GM12878 (cell line): ENCODE data around the gene ACOT4. TPM values are rescaled to one million over a fixed set of nuclear protein-coding genes. Genes with fewer than 3 reads are reported as not detected.
"Not testable (repeated sequence)": the region's sequence is repeated elsewhere in the genome, so short reads cannot be mapped to it uniquely, and the experiment has no call there.

Experiments
- ATAC-seq: fragments of 200-7000 bp; cut with Tn5 transposase; 3 replicates; pipeline ENCODE4 v1.9.1; 2020; ENCODE audit warnings: mild to moderate bottlenecking, moderate library complexity
- BruUV-seq: library from RNA; stranded (reverse); fragments of 400-500 nt; replicated peaks from 2 replicates; lab custom pipeline; 2021; lab: Mats Ljungman, UMichigan
- CTCF ChIA-PET: fragments of 300-600 bp; sonication (Branson Sonifier 250); formaldehyde crosslinking; extraction: SDS; loops from one replicate; lab custom pipeline; 2021; ENCODE audit warnings: inconsistent platforms; lab: Yijun Ruan, JAX
- POLR2A ChIA-PET: fragments of 350-600 bp; formaldehyde crosslinking; extraction: SDS; loops from one replicate; lab custom pipeline; 2021; ENCODE audit warnings: inconsistent platforms; lab: Charles Lee
- RAD21 ChIA-PET: fragments of 300-600 bp; sonication (Branson Sonifier 250); formaldehyde crosslinking; loops from one replicate; lab custom pipeline; 2023; ENCODE audit warnings: antibody characterized with exemption; ENCODE audit not compliant: unreplicated experiment; lab: Charles Lee
- SMC1A ChIA-PET: fragments of 300-600 bp; sonication (Branson Sonifier 250); formaldehyde crosslinking; loops from one replicate; lab custom pipeline; 2023; ENCODE audit not compliant: unreplicated experiment, uncharacterized antibody; lab: Charles Lee
- DNase-seq: peaks from one replicate; pipeline ENCODE4 v3.0.0-alpha.2; 2011; ENCODE audit warnings: low read depth, low spot score
- FAIRE-seq: peaks from 3 replicates; lab custom pipeline; 2011; peaks lifted over from hg19 to GRCh38; lab: Jason Lieb, UNC
- H2AFZ ChIP-seq: 2 replicates; pipeline ENCODE4 v1.6.0; 2011; ENCODE audit warnings: low read depth, low read length, control low read depth; ENCODE audit not compliant: control insufficient read depth
- H3K27ac ChIP-seq: 2 replicates; pipeline ENCODE4 v1.5.1; 2011; ENCODE audit warnings: control low read depth; ENCODE audit not compliant: control insufficient read depth, insufficient read depth
- H3K27me3 ChIP-seq, 2 experiments: replicated peaks in 1 of 2; 2 replicates each; pipeline versions ENCODE4 v1.6.0 to v1.6.1; 2011; ENCODE audit warnings: low read length in 1 of 2; ENCODE audit not compliant: control insufficient read depth in 2 of 2, insufficient read depth in 2 of 2
- H3K36me3 ChIP-seq, 2 experiments: 2 replicates each; pipeline ENCODE4 v1.5.1; 2011; ENCODE audit warnings: low read length in 1 of 2; ENCODE audit not compliant: control insufficient read depth in 2 of 2, insufficient read depth in 2 of 2
- H3K4me1 ChIP-seq: 2 replicates; pipeline ENCODE4 v1.6.1; 2011; ENCODE audit warnings: mild to moderate bottlenecking, low read length, moderate library complexity, mixed read lengths; ENCODE audit not compliant: control insufficient read depth, insufficient read depth
- H3K4me2 ChIP-seq: 2 replicates; pipeline ENCODE4 v1.6.0; 2011; ENCODE audit warnings: control low read depth; ENCODE audit not compliant: control insufficient read depth, insufficient read depth
- H3K4me3 ChIP-seq: fragments of 200-600 bp; sonication (generic); 2 replicates; pipeline ENCODE4 v1.5.1; 2016
- H3K79me2 ChIP-seq: 2 replicates; pipeline ENCODE4 v1.6.0; 2011; ENCODE audit warnings: low read length; ENCODE audit not compliant: control insufficient read depth, insufficient read depth
- H3K9ac ChIP-seq: 2 replicates; pipeline ENCODE4 v1.8.0; 2011; ENCODE audit warnings: low read length, control low read depth, mixed read lengths; ENCODE audit not compliant: control insufficient read depth, insufficient read depth
- H3K9me3 ChIP-seq: replicated peaks from 3 replicates; pipeline ENCODE4 v1.5.1; 2011; ENCODE audit warnings: mild to moderate bottlenecking, low read length; ENCODE audit not compliant: control insufficient read depth, insufficient read depth
- H4K20me1 ChIP-seq: 2 replicates; pipeline ENCODE4 v1.6.0; 2011; ENCODE audit not compliant: control insufficient read depth, insufficient read depth
- BHLHE40 ChIP-seq, 2 experiments: fragments of 450-650 bp in 1 of 2; IDR thresholded peaks; 2 replicates each; pipeline ENCODE4 v1.6.1; 2011 to 2017; ENCODE audit warnings: low read depth in 2 of 2, borderline replicate concordance in 1 of 2, improper control_type of control experiment in 1 of 2, low read length in 1 of 2, mild to moderate bottlenecking in 1 of 2
- CREM ChIP-seq: IDR thresholded peaks from 2 replicates; pipeline ENCODE4 v1.6.1; 2014; ENCODE audit warnings: antibody characterized with exemption, low read depth
- LARP7 ChIP-seq: fragments of 450-650 bp; IDR thresholded peaks from 2 replicates; pipeline ENCODE4 v1.6.1; 2017; ENCODE audit warnings: mild to moderate bottlenecking
- MEF2A ChIP-seq: IDR thresholded peaks from 2 replicates; pipeline ENCODE4 v1.6.1; 2011; ENCODE audit warnings: low read depth, mild to moderate bottlenecking, low read length, moderate library complexity; ENCODE audit not compliant: insufficient read depth
- POLR2AphosphoS2 ChIP-seq: IDR thresholded peaks from 2 replicates; pipeline ENCODE4 v1.6.1; 2011; ENCODE audit warnings: low read depth, mild to moderate bottlenecking, low read length, improper control_type of control experiment, moderate library complexity
- RELA ChIP-seq: fragments of 450-650 bp; IDR thresholded peaks from 2 replicates; pipeline ENCODE4 v1.8.0; 2014; ENCODE audit warnings: borderline replicate concordance; ENCODE audit not compliant: partially characterized antibody
- SREBF2 ChIP-seq: IDR thresholded peaks from 2 replicates; pipeline ENCODE4 v1.6.1; 2012; ENCODE audit warnings: mild to moderate bottlenecking, low read length
- WGBS: methylation state at CpG from one replicate; pipeline ENCODE4 v1.1.6; 2016; ENCODE audit warnings: low lambda C conversion rate; ENCODE audit not compliant: insufficient replicate concordance, insufficient coverage; ENCODE audit errors: missing lambda C conversion rate; 5-methylcytosine and 5-hydroxymethylcytosine counted together
- in situ Hi-C: fragments of 300-500 bp; cut with MboI; formaldehyde crosslinking; loops from 9 replicates; pipeline ENCODE4 v1.14.3; 2018; ENCODE audit warnings: mixed read lengths
- intact Hi-C: fragments of 100-400 bp; cut with micrococcal nuclease; formaldehyde crosslinking; loops from one replicate; pipeline ENCODE4 v1.14.2; 2022; ENCODE audit not compliant: unreplicated experiment
- polyA plus RNA-seq, 11 experiments: library from polyadenylated mRNA; depleted of rRNA in 4 of 11; unstranded in 6 of 11; stranded (reverse) in 5 of 11; fragments of >200 nt; fragmentation: Nextera tagmentation in 4 of 11; fragmentation: Illumina TruSeq in 1 of 11; extraction: Ambion mirVana in 4 of 11; extraction: Trizol in 1 of 11; gene quantifications; 1 replicate in 1 of 11; 2 replicates in 10 of 11; pipeline versions ENCODE4 v1.2.1 to v1.2.3, GENCODE V29; 2011 to 2016; ENCODE audit warnings: inconsistent platforms in 2 of 11, missing spikeins in 2 of 11, low read depth in 1 of 11
- total RNA-seq, 4 experiments: library from RNA; depleted of rRNA in 3 of 4; stranded (reverse); fragments of >200 nt in 3 of 4; fragmentation: Illumina TruSeq in 1 of 4; extraction: Trizol in 1 of 4; gene quantifications; 2 replicates each; pipeline versions ENCODE4 v1.2.1 to v1.2.3, GENCODE V29; 2013 to 2021
- TF ChIP-seq, protein P1 (sequence below): fragments of 450-650 bp; IDR thresholded peaks from 2 replicates; pipeline ENCODE4 v1.6.1; 2016; ENCODE audit warnings: mild to moderate bottlenecking

The ACOT4 gene
- total and polyA plus RNA-seq, 10 of the 15 experiments (the other 5 are each of a cell fraction or from before 2014, with no cell fraction given), result 0.68 to 3.8 (median 2.0) TPM

DNA sequence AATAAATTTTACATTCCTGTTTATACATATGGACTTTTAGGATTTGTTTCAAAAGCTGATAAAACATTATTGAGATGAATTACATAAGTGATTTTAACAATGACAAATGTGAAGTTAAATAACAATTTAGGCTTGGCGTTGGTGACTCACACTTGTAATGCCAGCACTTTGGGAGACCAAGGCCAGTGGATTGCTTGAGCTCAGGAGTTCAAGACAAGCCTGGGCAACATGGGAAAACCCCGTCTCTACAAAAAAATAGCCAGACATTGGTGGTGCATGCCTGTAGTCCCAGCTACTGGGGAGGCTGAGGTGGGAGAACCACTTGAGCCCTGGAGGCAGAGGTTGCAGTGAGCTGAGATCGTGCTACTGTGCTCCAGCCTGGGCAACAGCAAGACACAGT, 15.3 kb upstream of the ACOT4 start:
- peaks cover 3% of the 10 kb centered on the region for H3K4me1 ChIP-seq
- DNase-seq (no peak), ATAC-seq (no peak), FAIRE-seq (no peak)
- no peaks in the 10 kb centered on the region for H3K79me2 ChIP-seq
- no peak overlapping the region for H3K4me3 ChIP-seq
- RAD21 ChIA-PET, result no interaction called here
- no peak overlapping the region for H3K4me2 ChIP-seq
- in situ Hi-C loops (no loop called here), intact Hi-C loops (no loop called here)
- no peak overlapping the region for H2AFZ ChIP-seq
- TF ChIP-seq LARP7 (no peak), CREM (no peak), POLR2AphosphoS2 (no peak), BHLHE40 (IDR thresholded peaks at IDR 0.05; ENCODE audit: borderline replicate concordance in 1 of 2, low read depth in 2 of 2, low read length in 1 of 2) (no peak), MEF2A (no peak), RELA (no peak), SREBF2 (no peak)
- TF ChIP-seq, protein P1, sequence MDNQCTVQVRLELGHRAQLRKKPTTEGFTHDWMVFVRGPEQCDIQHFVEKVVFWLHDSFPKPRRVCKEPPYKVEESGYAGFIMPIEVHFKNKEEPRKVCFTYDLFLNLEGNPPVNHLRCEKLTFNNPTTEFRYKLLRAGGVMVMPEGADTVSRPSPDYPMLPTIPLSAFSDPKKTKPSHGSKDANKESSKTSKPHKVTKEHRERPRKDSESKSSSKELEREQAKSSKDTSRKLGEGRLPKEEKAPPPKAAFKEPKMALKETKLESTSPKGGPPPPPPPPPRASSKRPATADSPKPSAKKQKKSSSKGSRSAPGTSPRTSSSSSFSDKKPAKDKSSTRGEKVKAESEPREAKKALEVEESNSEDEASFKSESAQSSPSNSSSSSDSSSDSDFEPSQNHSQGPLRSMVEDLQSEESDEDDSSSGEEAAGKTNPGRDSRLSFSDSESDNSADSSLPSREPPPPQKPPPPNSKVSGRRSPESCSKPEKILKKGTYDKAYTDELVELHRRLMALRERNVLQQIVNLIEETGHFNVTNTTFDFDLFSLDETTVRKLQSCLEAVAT, result no peak
- H3K27ac ChIP-seq, result no peak overlapping the region
- CTCF ChIA-PET, result interaction anchor here (1.0 kb wide), 1 partner anchor 73 kb away, joined by 4 read pairs; no protein-coding TSS in a partner anchor
- no peaks in the 10 kb centered on the region for H4K20me1 ChIP-seq
- H3K27me3 ChIP-seq, result no peaks in the 10 kb centered on the region
- H3K9me3 ChIP-seq, result no peaks in the 10 kb centered on the region
- SMC1A ChIA-PET, result interaction anchor here (0.7 kb wide), 1 partner anchor 42 kb away, joined by 4 read pairs; no protein-coding TSS in a partner anchor
- no peaks in the 10 kb centered on the region for H3K36me3 ChIP-seq
- no peak overlapping the region for H3K9ac ChIP-seq
- no TSS peak for BruUV-seq
- POLR2A ChIA-PET, result no interaction called here
- WGBS, result 83% methylated on average over 3 of the region's 3 CpGs

DNA sequence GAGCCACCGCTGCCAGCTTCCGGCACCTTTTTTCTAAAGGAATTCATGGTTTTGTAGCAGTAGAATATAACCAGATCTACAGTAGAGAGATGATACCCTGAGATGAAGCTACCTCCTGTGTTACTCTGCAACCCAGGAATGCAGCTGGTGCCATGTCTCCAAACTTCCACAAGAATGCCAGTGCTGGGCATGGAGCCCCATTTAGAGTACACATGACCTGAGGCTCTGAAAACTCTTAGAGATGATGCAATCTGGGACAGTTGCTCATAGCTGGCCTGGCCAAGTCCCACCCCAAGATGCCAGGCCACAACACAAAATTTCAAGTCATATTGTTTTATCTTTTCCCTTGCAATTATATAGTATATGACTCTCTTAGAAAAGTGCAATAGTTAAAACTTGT, 14.5 kb upstream of the ACOT4 start:
- ChIA-PET SMC1A (interaction anchor here (1.6 kb wide), 1 partner anchor 56 kb away, joined by 4 read pairs; no protein-coding TSS in a partner anchor), CTCF (interaction anchor here (0.6 kb wide), 2 partner anchors 21 to 80 kb away, joined by 3 to 4 read pairs; no protein-coding TSS in a partner anchor)
- RAD21 ChIA-PET, H2AFZ ChIP-seq, H3K9ac ChIP-seq, intact Hi-C loops, in situ Hi-C loops, FAIRE-seq, H3K4me3 ChIP-seq, H3K27me3 ChIP-seq, H4K20me1 ChIP-seq, H3K4me2 ChIP-seq, DNase-seq, ATAC-seq, H3K36me3 ChIP-seq, POLR2A ChIA-PET, H3K79me2 ChIP-seq, H3K27ac ChIP-seq, BruUV-seq, H3K9me3 ChIP-seq, H3K4me1 ChIP-seq: not testable (repeated sequence)
- 94% methylated on average over 2 of the region's 2 CpGs for WGBS
